Measurements from ENCODE around the gene CA9.

The CA9 gene

GRCh38 chr9:35688558-35689541 is 15.1 kb downstream of the CA9 start:
- H3K4me3 ChIP-seq (ENCODE audit: low read length): no peak overlapping the region
- DNase-seq (ENCODE audit: low read depth, low spot score): no peak

- DNase-seq (ENCODE audit: low read depth, low spot score): no peak
- H3K4me3 ChIP-seq (ENCODE audit: low read length): peak within 1 kb of the TSS; percentile 68
These were observed 16.0 kb downstream of the CA9 start, which contains the start of gene TPM2 for GRCh38 chr9:35689542-35690293. Gene TPM2 (minus strand): TSS chr9:35689925. CDS start chr9:35689817, 108 bp downstream.

- no peak for DNase-seq (ENCODE audit: low read depth, low spot score)
- peak overlapping the region; percentile 68 for H3K4me3 ChIP-seq (ENCODE audit: low read length)
These were observed 16.5 kb downstream of the CA9 start for GRCh38 chr9:35690294-35690613.

- peak overlapping the region; percentile 68 for H3K4me3 ChIP-seq (ENCODE audit: low read length)
- DNase-seq (ENCODE audit: low read depth, low spot score): peak; percentile 45
These were observed 17.0 kb downstream of the CA9 start for GRCh38 chr9:35690614-35691333.

GRCh38 chr9:35691334-35691650 is 17.6 kb downstream of the CA9 start:
- DNase-seq (ENCODE audit: low read depth, low spot score): no peak
- peak overlapping the region; percentile 68 for H3K4me3 ChIP-seq (ENCODE audit: low read length)

GRCh38 chr9:35691757-35692301 is 18.1 kb downstream of the CA9 start:
- DNase-seq (ENCODE audit: low read depth, low spot score): no peak
- H3K4me3 ChIP-seq (ENCODE audit: low read length): no peak overlapping the region

- no peak for DNase-seq (ENCODE audit: low read depth, low spot score)
- H3K4me3 ChIP-seq (ENCODE audit: low read length): no peak overlapping the region
These were observed 22.2 kb downstream of the CA9 start for GRCh38 chr9:35695943-35696401.

GRCh38 chr9:35696520-35697215 is 22.9 kb downstream of the CA9 start:
- no peak overlapping the region for H3K4me3 ChIP-seq (ENCODE audit: low read length)
- peak; percentile 20 for DNase-seq (ENCODE audit: low read depth, low spot score)

GRCh38 chr9:35697486-35697885 is 23.8 kb downstream of the CA9 start:
- no peak overlapping the region for H3K4me3 ChIP-seq (ENCODE audit: low read length)
- no peak for DNase-seq (ENCODE audit: low read depth, low spot score)

GRCh38 chr9:35698231-35698630 is 24.5 kb downstream of the CA9 start:
- no peak for DNase-seq (ENCODE audit: low read depth, low spot score)
- no peak overlapping the region for H3K4me3 ChIP-seq (ENCODE audit: low read length)

- DNase-seq (ENCODE audit: low read depth, low spot score): no peak
- no peak overlapping the region for H3K4me3 ChIP-seq (ENCODE audit: low read length)
These were observed 26.3 kb downstream of the CA9 start for GRCh38 chr9:35700031-35700430.

GRCh38 chr9:35700942-35701341 is 27.2 kb downstream of the CA9 start:
- H3K4me3 ChIP-seq (ENCODE audit: low read length): no peak overlapping the region
- DNase-seq (ENCODE audit: low read depth, low spot score): no peak

GRCh38 chr9:35702696-35703095 is 29.0 kb downstream of the CA9 start:
- no peak for DNase-seq (ENCODE audit: low read depth, low spot score)
- no peak overlapping the region for H3K4me3 ChIP-seq (ENCODE audit: low read length)

GRCh38 chr9:35703906-35704672 is 30.4 kb downstream of the CA9 start:
- no peak for DNase-seq (ENCODE audit: low read depth, low spot score)
- H3K4me3 ChIP-seq (ENCODE audit: low read length): no peak overlapping the region

- DNase-seq (ENCODE audit: low read depth, low spot score): no peak
- no peak overlapping the region for H3K4me3 ChIP-seq (ENCODE audit: low read length)
These were observed 31.6 kb downstream of the CA9 start for GRCh38 chr9:35705372-35705771.

GRCh38 chr9:35705836-35706430 is 32.2 kb downstream of the CA9 start:
- no peak overlapping the region for H3K4me3 ChIP-seq (ENCODE audit: low read length)
- no peak for DNase-seq (ENCODE audit: low read depth, low spot score)

GRCh38 chr9:35706951-35707350 is 33.2 kb downstream of the CA9 start:
- no peak for DNase-seq (ENCODE audit: low read depth, low spot score)
- no peak overlapping the region for H3K4me3 ChIP-seq (ENCODE audit: low read length)

- H3K4me3 ChIP-seq (ENCODE audit: low read length): no peak overlapping the region
These were observed 34.4 kb downstream of the CA9 start for GRCh38 chr9:35708146-35708545.

More at GRCh38 chr9:35708146-35708545, 34.4 kb downstream of the CA9 start:
- DNase-seq (ENCODE audit: low read depth, low spot score): no peak

Measured in Jurkat, Clone E6-1 (cell line).